Adrenal gland (tissue), 5 donors: ENCODE measurements around the gene DYRK1A.

Source experiments
- POLR2A ChIP-seq, 2 donors: fragments of 450-650 bp; IDR thresholded peaks; one replicate each; pipeline ENCODE4 v1.6.1; 2017; ENCODE audit warnings: antibody characterized with exemption in 2 of 2, mild to moderate bottlenecking in 2 of 2, moderate library complexity in 1 of 2
- TF ChIP-seq, protein P1 (sequence below), 6 experiments: fragments of 450-650 bp in 4 of 6; fragments of 200-600 bp in 2 of 6; sonication (generic) in 1 of 6; IDR thresholded peaks; 1 replicate in 5 of 6; 2 replicates in 1 of 6; pipeline versions ENCODE4 v1.5.1 to v1.8.0; 2016 to 2021; ENCODE audit warnings: antibody characterized with exemption in 6 of 6, mild to moderate bottlenecking in 2 of 6, moderate library complexity in 1 of 6
- donor health status: DM: no; HTN: no; CAD: no.

DNA sequence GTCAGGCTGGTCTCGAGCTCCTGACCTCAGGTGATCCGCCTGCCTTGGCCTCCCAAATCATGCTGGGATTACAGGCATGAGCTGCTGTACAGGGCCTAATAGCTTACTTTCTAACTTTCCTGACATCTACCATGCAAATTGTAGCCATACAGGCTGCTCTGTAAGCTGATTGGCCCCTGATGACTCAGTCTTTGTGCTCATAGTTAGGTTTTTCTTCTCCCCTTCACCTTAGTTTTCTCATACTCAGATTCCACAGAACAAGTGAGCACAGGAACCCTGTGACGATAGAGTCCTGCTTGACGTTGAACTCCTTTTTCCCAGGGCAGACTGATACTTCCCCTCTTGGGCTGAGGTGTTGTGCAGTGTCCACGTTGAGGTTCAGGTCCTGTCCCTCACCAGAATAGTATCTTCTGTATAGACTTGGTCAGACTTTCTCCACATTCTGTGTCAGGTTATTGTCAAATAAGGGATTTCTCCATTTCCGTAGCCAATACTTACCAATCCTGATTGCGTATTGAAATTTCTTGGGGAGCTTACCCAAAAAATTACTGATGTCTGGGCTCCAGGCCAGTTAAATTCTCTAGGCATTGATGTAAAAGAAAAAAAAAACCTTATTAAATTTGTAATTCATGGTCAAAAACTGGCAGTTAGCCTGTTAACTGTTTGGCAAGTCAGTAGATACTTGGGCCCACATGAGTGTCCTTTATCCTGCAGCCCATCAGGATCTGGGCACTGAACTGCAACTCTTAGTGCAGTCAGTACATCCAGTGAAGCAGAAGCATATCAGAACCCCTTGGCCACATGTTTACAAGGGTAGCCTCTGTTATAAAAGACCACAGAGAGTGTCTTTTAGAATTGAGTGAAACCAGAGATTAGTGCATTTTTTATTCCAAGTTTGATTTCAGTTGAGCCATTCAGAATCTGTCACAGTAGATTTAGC, 118.2 kb downstream of the DYRK1A start:
- TF ChIP-seq, protein P1, sequence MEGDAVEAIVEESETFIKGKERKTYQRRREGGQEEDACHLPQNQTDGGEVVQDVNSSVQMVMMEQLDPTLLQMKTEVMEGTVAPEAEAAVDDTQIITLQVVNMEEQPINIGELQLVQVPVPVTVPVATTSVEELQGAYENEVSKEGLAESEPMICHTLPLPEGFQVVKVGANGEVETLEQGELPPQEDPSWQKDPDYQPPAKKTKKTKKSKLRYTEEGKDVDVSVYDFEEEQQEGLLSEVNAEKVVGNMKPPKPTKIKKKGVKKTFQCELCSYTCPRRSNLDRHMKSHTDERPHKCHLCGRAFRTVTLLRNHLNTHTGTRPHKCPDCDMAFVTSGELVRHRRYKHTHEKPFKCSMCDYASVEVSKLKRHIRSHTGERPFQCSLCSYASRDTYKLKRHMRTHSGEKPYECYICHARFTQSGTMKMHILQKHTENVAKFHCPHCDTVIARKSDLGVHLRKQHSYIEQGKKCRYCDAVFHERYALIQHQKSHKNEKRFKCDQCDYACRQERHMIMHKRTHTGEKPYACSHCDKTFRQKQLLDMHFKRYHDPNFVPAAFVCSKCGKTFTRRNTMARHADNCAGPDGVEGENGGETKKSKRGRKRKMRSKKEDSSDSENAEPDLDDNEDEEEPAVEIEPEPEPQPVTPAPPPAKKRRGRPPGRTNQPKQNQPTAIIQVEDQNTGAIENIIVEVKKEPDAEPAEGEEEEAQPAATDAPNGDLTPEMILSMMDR (IDR thresholded peaks at IDR 0.05) = no peak
- TF ChIP-seq POLR2A (IDR thresholded peaks at IDR 0.05) = no peak
